Fibroblast of the aortic adventitia (primary cell): ENCODE results near the gene ZBTB48. TPM values are rescaled to one million over a fixed set of nuclear protein-coding genes. Genes with fewer than 3 reads are reported as not detected.
A peak's percentile ranks its signal among the peaks of the same experiment; 100 is the strongest.

Source experiments
- DNase-seq: peaks from one replicate; pipeline ENCODE4 v3.0.0-alpha.2; 2010; ENCODE audit warnings: low read depth
- H3K4me3 ChIP-seq: 2 replicates; pipeline ENCODE4 v1.5.1; 2011; ENCODE audit warnings: low read depth, mild to moderate bottlenecking, control low read depth, low read length, moderate library complexity
- total RNA-seq: library from RNA; depleted of rRNA; stranded (reverse); fragments of >200 nt; gene quantifications from 2 replicates; pipeline ENCODE4 v1.2.3, GENCODE V29; 2012; ENCODE audit warnings: low replicate concordance
- TF ChIP-seq, protein P1 (sequence below): IDR thresholded peaks from 2 replicates; pipeline ENCODE4 v1.5.1; 2011; ENCODE audit warnings: mild to moderate bottlenecking, low read length, control low read depth, inconsistent platforms; ENCODE audit not compliant: insufficient read depth

Gene ZBTB48
- total RNA-seq, 1 donor: 7.7 TPM

DNA sequence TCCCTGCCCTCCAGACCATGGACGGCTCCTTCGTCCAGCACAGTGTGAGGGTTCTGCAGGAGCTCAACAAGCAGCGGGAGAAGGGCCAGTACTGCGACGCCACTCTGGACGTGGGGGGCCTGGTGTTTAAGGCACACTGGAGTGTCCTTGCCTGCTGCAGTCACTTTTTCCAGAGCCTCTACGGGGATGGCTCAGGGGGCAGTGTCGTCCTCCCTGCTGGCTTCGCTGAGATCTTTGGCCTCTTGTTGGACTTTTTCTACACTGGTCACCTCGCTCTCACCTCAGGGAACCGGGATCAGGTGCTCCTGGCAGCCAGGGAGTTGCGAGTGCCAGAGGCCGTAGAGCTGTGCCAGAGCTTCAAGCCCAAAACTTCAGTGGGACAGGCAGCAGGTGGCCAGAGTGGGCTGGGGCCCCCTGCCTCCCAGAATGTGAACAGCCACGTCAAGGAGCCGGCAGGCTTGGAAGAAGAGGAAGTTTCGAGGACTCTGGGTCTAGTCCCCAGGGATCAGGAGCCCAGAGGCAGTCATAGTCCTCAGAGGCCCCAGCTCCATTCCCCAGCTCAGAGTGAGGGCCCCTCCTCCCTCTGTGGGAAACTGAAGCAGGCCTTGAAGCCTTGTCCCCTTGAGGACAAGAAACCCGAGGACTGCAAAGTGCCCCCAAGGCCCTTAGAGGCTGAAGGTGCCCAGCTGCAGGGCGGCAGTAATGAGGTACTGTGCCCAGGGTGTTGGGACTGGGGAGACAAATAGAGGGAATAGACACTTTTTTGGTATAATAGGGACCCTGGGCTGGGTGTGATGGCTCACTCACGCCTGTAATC lies 1.0 kb downstream of the ZBTB48 start:
- DNase-seq: no peak
- TF ChIP-seq, protein P1, sequence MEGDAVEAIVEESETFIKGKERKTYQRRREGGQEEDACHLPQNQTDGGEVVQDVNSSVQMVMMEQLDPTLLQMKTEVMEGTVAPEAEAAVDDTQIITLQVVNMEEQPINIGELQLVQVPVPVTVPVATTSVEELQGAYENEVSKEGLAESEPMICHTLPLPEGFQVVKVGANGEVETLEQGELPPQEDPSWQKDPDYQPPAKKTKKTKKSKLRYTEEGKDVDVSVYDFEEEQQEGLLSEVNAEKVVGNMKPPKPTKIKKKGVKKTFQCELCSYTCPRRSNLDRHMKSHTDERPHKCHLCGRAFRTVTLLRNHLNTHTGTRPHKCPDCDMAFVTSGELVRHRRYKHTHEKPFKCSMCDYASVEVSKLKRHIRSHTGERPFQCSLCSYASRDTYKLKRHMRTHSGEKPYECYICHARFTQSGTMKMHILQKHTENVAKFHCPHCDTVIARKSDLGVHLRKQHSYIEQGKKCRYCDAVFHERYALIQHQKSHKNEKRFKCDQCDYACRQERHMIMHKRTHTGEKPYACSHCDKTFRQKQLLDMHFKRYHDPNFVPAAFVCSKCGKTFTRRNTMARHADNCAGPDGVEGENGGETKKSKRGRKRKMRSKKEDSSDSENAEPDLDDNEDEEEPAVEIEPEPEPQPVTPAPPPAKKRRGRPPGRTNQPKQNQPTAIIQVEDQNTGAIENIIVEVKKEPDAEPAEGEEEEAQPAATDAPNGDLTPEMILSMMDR: peak; percentile 14

DNA sequence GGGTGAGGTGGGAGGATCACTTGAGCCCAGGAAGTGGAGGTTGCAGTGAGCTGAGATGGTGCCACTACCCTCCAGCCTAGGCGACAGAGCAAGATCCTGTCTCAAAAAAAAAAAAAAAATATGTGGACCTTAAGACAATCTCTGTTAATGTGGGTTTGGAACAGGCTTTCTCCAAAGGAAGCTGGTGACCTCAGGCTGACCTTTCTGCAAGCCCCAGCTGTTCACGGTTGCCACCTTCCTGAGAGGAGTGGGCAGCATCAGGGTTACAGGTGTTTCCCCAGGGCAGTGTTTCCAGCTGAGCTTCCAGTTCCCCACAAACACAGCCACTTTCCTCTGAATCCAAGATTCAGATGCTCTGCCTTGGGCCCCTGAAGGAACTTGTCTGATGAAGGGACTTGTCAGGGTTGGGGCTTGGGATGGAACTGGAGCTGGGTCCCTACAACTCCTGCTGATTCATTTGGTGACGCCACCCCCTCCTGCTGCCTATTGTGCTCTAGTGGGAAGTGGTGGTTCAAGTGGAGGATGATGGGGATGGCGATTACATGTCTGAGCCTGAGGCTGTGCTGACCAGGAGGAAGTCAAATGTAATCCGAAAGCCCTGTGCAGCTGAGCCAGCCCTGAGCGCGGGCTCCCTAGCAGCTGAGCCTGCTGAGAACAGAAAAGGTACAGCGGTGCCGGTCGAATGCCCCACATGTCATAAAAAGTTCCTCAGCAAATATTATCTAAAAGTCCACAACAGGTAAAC lies 1.9 kb downstream of the ZBTB48 start:
- H3K4me3 ChIP-seq: peak overlapping the region; percentile 9
- TF ChIP-seq, protein P1: no peak
- no peak for DNase-seq

More for the DNA sequence above, 1.0 kb downstream of the ZBTB48 start:
- peak overlapping the region; percentile 88 for H3K4me3 ChIP-seq

DNA sequence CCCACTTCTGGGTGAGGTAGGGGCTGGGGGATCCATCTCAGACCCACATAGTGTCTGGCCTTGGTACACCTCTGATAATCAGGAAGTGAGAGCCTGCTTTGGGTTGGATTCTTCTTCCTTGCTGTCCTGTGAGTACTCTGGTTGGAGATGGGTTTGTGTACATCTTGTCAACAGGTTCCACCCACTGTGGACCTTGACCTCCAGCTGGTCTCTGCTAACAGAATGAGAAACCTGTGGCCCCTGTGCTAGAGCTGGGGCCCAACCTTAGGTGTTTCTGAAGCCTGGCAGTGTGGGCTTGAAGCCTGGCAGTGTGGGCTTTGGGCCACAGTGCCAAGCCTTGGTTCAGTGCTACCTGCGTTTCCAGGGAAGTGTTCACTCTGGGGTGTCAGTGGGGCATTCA lies 2.6 kb downstream of the ZBTB48 start:
- no peak for DNase-seq
- no peak overlapping the region for H3K4me3 ChIP-seq
- TF ChIP-seq, protein P1: no peak

DNA sequence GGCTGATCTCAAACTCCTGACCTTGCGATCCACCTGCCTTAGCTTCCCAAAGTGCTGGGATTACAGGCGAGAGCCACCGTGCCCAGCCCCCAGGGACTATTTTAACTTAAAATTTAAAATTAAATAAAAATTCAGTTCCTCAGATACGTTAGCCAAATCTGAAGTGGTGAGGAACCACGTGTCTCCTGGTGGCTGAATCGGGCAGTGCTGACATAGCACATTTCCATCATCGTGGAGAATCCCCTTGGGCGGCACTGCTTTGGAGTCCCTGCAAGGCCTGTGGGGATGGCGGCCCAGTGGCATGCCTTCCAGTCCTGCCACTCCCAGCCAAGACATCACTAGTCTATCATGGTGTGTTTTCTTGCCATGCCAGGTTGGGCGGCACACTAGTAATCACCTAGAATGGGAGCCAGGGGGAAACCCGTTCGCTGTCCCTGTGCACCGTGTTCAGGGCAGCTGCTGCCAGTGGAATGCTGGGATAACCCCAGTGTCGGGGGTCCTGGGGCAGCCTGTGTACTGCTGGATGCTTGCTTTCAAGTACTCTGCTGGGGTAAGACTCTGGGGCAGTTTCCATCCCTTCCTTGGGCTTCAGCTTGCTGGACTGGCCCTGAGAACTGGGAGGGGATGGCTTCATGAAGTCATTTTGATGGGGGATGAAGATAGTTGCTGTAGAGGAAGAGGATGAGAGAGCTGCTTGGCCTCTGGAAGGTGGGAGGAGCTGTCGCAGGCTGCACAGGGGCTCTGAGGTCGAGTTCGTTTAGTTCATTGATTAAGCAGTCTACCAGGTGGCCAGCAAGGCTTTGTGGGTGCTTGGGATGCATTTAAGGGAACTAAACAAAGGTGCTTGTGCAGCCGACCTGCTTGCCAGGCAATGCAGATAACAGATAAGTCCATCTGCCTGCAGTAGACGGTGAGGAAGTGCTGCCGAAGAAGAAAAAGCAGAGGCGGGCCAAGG lies 4.6 kb downstream of the ZBTB48 start:
- H3K4me3 ChIP-seq: no peak overlapping the region
- DNase-seq: no peak
- TF ChIP-seq, protein P1: peak; percentile 36

DNA sequence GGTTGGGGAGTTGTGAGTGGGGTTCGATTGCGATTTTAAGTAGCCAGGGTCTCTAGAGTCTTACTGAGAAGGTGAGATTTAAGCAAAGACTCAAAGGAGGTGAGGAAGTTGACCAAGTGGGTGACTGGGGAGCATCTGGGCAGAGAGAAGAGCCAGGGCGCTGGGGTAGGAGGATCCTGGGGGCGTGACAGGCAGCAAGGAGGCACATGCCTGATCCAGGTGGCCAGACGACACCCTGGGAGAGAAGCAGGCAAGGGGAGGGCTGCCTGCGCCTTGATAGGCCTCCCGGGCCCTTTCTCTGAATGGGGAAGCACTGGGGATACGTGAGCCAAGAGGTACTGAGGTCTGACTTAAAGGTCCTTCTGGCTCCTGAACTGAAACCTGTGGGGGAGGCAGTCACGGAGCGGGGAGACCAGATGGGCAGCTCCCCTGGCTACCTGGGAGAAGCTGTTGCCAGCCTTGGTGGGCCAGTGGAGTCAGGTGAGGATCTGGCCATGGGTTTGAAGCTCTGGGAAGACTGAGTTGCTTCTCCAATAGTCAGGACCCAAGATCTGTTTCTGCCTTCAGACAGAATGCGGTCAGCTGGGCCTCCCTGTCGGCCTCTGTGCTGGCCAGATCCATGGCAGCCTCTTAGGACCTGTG lies 5.4 kb downstream of the ZBTB48 start:
- TF ChIP-seq, protein P1: no peak
- no peak overlapping the region for H3K4me3 ChIP-seq
- DNase-seq: no peak

DNA sequence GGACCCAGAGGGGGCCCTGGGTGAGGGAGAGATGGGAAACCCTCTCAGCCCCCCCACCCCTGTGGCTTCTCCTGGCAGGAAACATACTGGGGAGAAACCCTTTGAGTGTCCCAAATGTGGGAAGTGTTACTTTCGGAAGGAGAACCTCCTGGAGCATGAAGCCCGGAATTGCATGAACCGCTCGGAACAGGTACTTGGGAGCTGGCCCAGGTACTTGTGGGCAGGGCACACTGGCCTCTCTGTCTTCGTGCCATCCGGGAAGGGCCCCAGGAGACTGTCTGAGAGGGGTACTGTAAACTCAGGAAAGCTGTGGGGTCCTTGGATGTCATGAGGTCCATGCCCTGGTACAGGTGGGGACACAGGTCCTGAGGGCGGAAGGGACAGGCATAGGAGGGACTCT lies 6.0 kb downstream of the ZBTB48 start:
- no peak overlapping the region for H3K4me3 ChIP-seq
- TF ChIP-seq, protein P1: no peak
- DNase-seq: no peak
